PC-9 (cell line): ENCODE results near the gene DSN1. TPM values are rescaled to one million over a fixed set of nuclear protein-coding genes. Genes with fewer than 3 reads are reported as not detected.

Experiments used
- BruUV-seq: library from RNA; stranded (reverse); fragments of 400-500 nt; replicated peaks from 2 replicates; lab custom pipeline; 2021; lab: Mats Ljungman, UMichigan
- CTCF ChIA-PET: fragments of 300-600 bp; sonication (Branson Sonifier 250); formaldehyde crosslinking; loops from one replicate; lab custom pipeline; 2022; ENCODE audit warnings: antibody characterized with exemption; lab: Charles Lee
- POLR2A ChIA-PET: fragments of 300-600 bp; sonication (Branson Sonifier 250); formaldehyde crosslinking; loops from one replicate; lab custom pipeline; 2022; ENCODE audit warnings: antibody characterized with exemption; ENCODE audit not compliant: unreplicated experiment; lab: Charles Lee
- DNase-seq, 2 experiments: peaks; one replicate each; pipeline versions ENCODE4 v3.0.0 to v3.0.0-alpha.2; 2015 to 2022; ENCODE audit warnings: mixed read lengths in 1 of 2
- H2AFZ ChIP-seq: fragments of 200-600 bp; sonication (generic); 2 replicates; pipeline ENCODE4 v1.8.1; 2017; ENCODE audit warnings: antibody characterized with exemption
- H3F3A ChIP-seq: fragments of 200-600 bp; sonication (generic); 2 replicates; pipeline ENCODE4 v1.8.1; 2017; ENCODE audit warnings: antibody characterized with exemption, mild to moderate bottlenecking, low read depth; ENCODE audit not compliant: insufficient read depth
- H3K27ac ChIP-seq: fragments of 200-600 bp; sonication (generic); 2 replicates; pipeline ENCODE4 v1.6.1; 2016; ENCODE audit warnings: mixed run types
- H3K27me3 ChIP-seq: fragments of 200-600 bp; sonication (generic); 2 replicates; pipeline ENCODE4 v1.6.1; 2016; ENCODE audit warnings: low read depth, mixed run types; ENCODE audit not compliant: insufficient read depth
- H3K36me3 ChIP-seq: fragments of 200-600 bp; sonication (generic); 2 replicates; pipeline ENCODE4 v1.6.1; 2016; ENCODE audit warnings: low read depth, mixed run types
- H3K4me1 ChIP-seq: fragments of 200-600 bp; sonication (generic); replicated peaks from 2 replicates; pipeline ENCODE4 v1.6.1; 2016; ENCODE audit warnings: mixed run types; ENCODE audit not compliant: insufficient read depth
- H3K4me2 ChIP-seq: fragments of 200-600 bp; sonication (generic); 2 replicates; pipeline ENCODE4 v1.6.1; 2017; ENCODE audit warnings: mixed run types
- H3K4me3 ChIP-seq: fragments of 200-600 bp; sonication (generic); 2 replicates; pipeline ENCODE4 v1.6.1; 2016; ENCODE audit warnings: mixed run types
- H3K79me2 ChIP-seq: fragments of 200-600 bp; sonication (generic); 2 replicates; pipeline ENCODE4 v1.6.1; 2017; ENCODE audit warnings: low read depth, mixed run types
- H3K9me2 ChIP-seq: fragments of 200-600 bp; sonication (generic); 2 replicates; pipeline ENCODE4 v1.8.1; 2017; ENCODE audit warnings: mild to moderate bottlenecking; ENCODE audit not compliant: insufficient read depth
- H3K9me3 ChIP-seq: fragments of 200-600 bp; sonication (generic); 2 replicates; pipeline ENCODE4 v1.8.1; 2016; ENCODE audit warnings: low read depth; ENCODE audit not compliant: insufficient read depth
- H4K20me1 ChIP-seq: fragments of 200-600 bp; sonication (generic); 2 replicates; pipeline ENCODE4 v1.8.1; 2017; ENCODE audit not compliant: insufficient read depth
- CTCF ChIP-seq: fragments of 200-600 bp; sonication (generic); conservative IDR thresholded peaks from 2 replicates; pipeline ENCODE4 v1.6.1; 2017; ENCODE audit warnings: mixed run types, antibody characterized with exemption, mild to moderate bottlenecking, moderate library complexity
- EZH2 ChIP-seq: fragments of 200-600 bp; sonication (generic); IDR thresholded peaks from 2 replicates; pipeline ENCODE4 v1.8.0; 2017; ENCODE audit warnings: antibody characterized with exemption, low read depth
- intact Hi-C: fragments of 100-400 bp; cut with micrococcal nuclease; formaldehyde crosslinking; loops from one replicate; pipeline ENCODE4 v1.10.0; 2022; ENCODE audit not compliant: unreplicated experiment
- total RNA-seq: library from RNA; stranded (reverse); gene quantifications from 2 replicates; pipeline ENCODE4 v1.2.3, GENCODE V29; 2021

DSN1 gene
- total RNA-seq, 1 experiment from 2014 or later, result 32.4 TPM

- H3K9me3 ChIP-seq, result no peaks in the 10 kb centered on the region
- no peak overlapping the region for H3K27ac ChIP-seq
- intact Hi-C loops, result no loop called here
- H4K20me1 ChIP-seq, result 0 out of 2 replicates have a peak, but pooled peaks cover 3% of the 10 kb centered on the region
- H3K4me3 ChIP-seq, result no peak overlapping the region
- no peaks in the 10 kb centered on the region for H3K79me2 ChIP-seq
- no peak for DNase-seq
- peaks cover 22% of the 10 kb centered on the region for H3F3A ChIP-seq
- no peaks in the 10 kb centered on the region for H3K9me2 ChIP-seq
- TF ChIP-seq EZH2 (no peak), CTCF (no peak)
- H3K4me2 ChIP-seq, result no peak overlapping the region
- no peaks in the 10 kb centered on the region for H3K27me3 ChIP-seq
- ChIA-PET CTCF (no interaction called here), POLR2A (no interaction called here)
- peaks cover 7% of the 10 kb centered on the region; the same call in 1 of the 2 replicates for H3K4me1 ChIP-seq
- no TSS peak for BruUV-seq
- no peak overlapping the region for H2AFZ ChIP-seq
- 0 out of 2 replicates have a peak, but pooled peaks cover 3% of the 10 kb centered on the region for H3K36me3 ChIP-seq
Measured at GRCh38 chr20:36756496-36756895, 17.1 kb downstream of the DSN1 start.

- Histone ChIP-seq H3K9me3 (no peaks in the 10 kb centered on the region), H3K4me3 (no peak overlapping the region), H4K20me1 (0 out of 2 replicates have a peak, but pooled peaks cover 3% of the 10 kb centered on the region), H3K27ac (no peak overlapping the region), H3F3A (peaks cover 14% of the 10 kb centered on the region; the same call in 1 of the 2 replicates), H3K79me2 (no peaks in the 10 kb centered on the region), H3K27me3 (no peaks in the 10 kb centered on the region), H3K4me2 (no peak overlapping the region), H2AFZ (no peak overlapping the region), H3K9me2 (no peaks in the 10 kb centered on the region), H3K36me3 (0 out of 2 replicates have a peak, but pooled peaks cover 3% of the 10 kb centered on the region), H3K4me1 (no peaks in the 10 kb centered on the region)
- POLR2A ChIA-PET, result interaction anchor here (0.6 kb wide), 1 partner anchor 81 kb away, joined by 6 read pairs; no protein-coding TSS in a partner anchor
- no TSS peak for BruUV-seq
- CTCF ChIA-PET, result interaction anchor here (0.6 to 1.4 kb wide), 8 partner anchors 8 to 248 kb away, joined by 3 to 11 read pairs (median 3); no protein-coding TSS in a partner anchor
- peak; percentile 79 for TF ChIP-seq CTCF
- no peak for TF ChIP-seq EZH2
- DNase-seq, result peak; percentile 40 to 55
- intact Hi-C loops, result no loop called here
Measured at GRCh38 chr20:36754656-36755222, 18.8 kb downstream of the DSN1 start.

- Histone ChIP-seq H3K36me3 (no peaks in the 10 kb centered on the region), H2AFZ (no peak overlapping the region), H3K9me3 (no peaks in the 10 kb centered on the region), H3K4me3 (no peak overlapping the region), H4K20me1 (0 out of 2 replicates have a peak, but pooled peaks cover 3% of the 10 kb centered on the region), H3F3A (peaks cover 15% of the 10 kb centered on the region), H3K4me2 (no peak overlapping the region), H3K4me1 (no peaks in the 10 kb centered on the region), H3K9me2 (no peaks in the 10 kb centered on the region), H3K79me2 (no peaks in the 10 kb centered on the region), H3K27me3 (no peaks in the 10 kb centered on the region), H3K27ac (no peak overlapping the region)
- CTCF ChIA-PET, result no interaction called here
- no peak for TF ChIP-seq CTCF
- TF ChIP-seq EZH2, result no peak
- POLR2A ChIA-PET, result no interaction called here
- intact Hi-C loops, result no loop called here
- no peak for DNase-seq
- no TSS peak for BruUV-seq
Measured at GRCh38 chr20:36752582-36752981, 21.0 kb downstream of the DSN1 start.
